H1 (cell line): ENCODE results near the gene MINAR1. TPM values are rescaled to one million over a fixed set of nuclear protein-coding genes. Genes with fewer than 3 reads are reported as not detected.

Experiments
- CTCF ChIA-PET: fragments of 300-600 bp; sonication (Branson Sonifier 250); formaldehyde crosslinking; loops from one replicate; lab custom pipeline; 2021; ENCODE audit not compliant: partially characterized antibody; lab: Charles Lee
- POLR2A ChIA-PET: fragments of 300-600 bp; sonication (Branson Sonifier 250); formaldehyde crosslinking; loops from one replicate; lab custom pipeline; 2021; ENCODE audit warnings: inconsistent platforms; ENCODE audit not compliant: partially characterized antibody; lab: Charles Lee
- DNase-seq, 2 experiments: peaks; one replicate each; pipeline versions ENCODE4 v3.0.0 to v3.0.0-alpha.2; 2010 to 2022; ENCODE audit warnings: low spot score in 2 of 2, low read depth in 1 of 2, mixed read lengths in 1 of 2
- FAIRE-seq: peaks from 2 replicates; lab custom pipeline; 2011; peaks lifted over from hg19 to GRCh38; lab: Jason Lieb, UNC
- H2AFZ ChIP-seq: 2 replicates; pipeline ENCODE4 v1.8.1; 2012; ENCODE audit warnings: low read length, inconsistent platforms
- H2AK5ac ChIP-seq: 2 replicates; pipeline ENCODE4 v1.6.1; 2013; ENCODE audit warnings: low read depth, low read length
- H2BK120ac ChIP-seq: replicated peaks from 2 replicates; pipeline ENCODE3; 2013; ENCODE audit warnings: low read depth, low read length, inconsistent platforms
- H2BK12ac ChIP-seq: 2 replicates; pipeline ENCODE4 v1.6.1; 2013; ENCODE audit warnings: low read depth, low read length
- H2BK15ac ChIP-seq: 2 replicates; pipeline ENCODE4 v1.6.1; 2013; ENCODE audit warnings: low read length
- H2BK20ac ChIP-seq: 2 replicates; pipeline ENCODE4 v1.6.1; 2013; ENCODE audit warnings: low read length
- H2BK5ac ChIP-seq: 2 replicates; pipeline ENCODE4 v1.6.1; 2013; ENCODE audit warnings: low read depth, low read length
- H3K14ac ChIP-seq: 2 replicates; pipeline ENCODE4 v1.6.1; 2013; ENCODE audit warnings: inconsistent platforms; ENCODE audit not compliant: insufficient read length
- H3K18ac ChIP-seq: 2 replicates; pipeline ENCODE4 v1.6.1; 2013; ENCODE audit warnings: low read length; ENCODE audit errors: extremely low read depth
- H3K23ac ChIP-seq: 2 replicates; pipeline ENCODE4 v1.6.1; 2013; ENCODE audit warnings: inconsistent platforms; ENCODE audit not compliant: insufficient read length
- H3K23me2 ChIP-seq: 2 replicates; pipeline ENCODE4 v1.6.1; 2013; ENCODE audit warnings: low read depth, low read length
- H3K27ac ChIP-seq: 2 replicates; pipeline ENCODE4 v1.6.1; 2011; ENCODE audit warnings: low read depth, low read length, inconsistent platforms
- H3K27me3 ChIP-seq, 4 experiments: replicated peaks in 1 of 4; 1 replicate in 1 of 4; 2 replicates in 3 of 4; pipeline versions ENCODE4 v1.6.1 to v1.8.1; 2011 to 2013; ENCODE audit warnings: low read length in 3 of 4, mild to moderate bottlenecking in 3 of 4, inconsistent platforms in 2 of 4, mixed read lengths in 2 of 4, moderate library complexity in 1 of 4; ENCODE audit not compliant: control insufficient read depth in 3 of 4, insufficient read depth in 3 of 4; ENCODE audit errors: extremely low read depth in 1 of 4
- H3K36me3 ChIP-seq, 4 experiments: 2 replicates each; pipeline versions ENCODE4 v1.6.1 to v1.8.1; 2011 to 2013; ENCODE audit warnings: mild to moderate bottlenecking in 4 of 4, low read length in 3 of 4, moderate library complexity in 2 of 4, control low read depth in 1 of 4, inconsistent platforms in 1 of 4; ENCODE audit not compliant: insufficient read depth in 4 of 4, control insufficient read depth in 2 of 4
- H3K4ac ChIP-seq: replicated peaks from 2 replicates; pipeline ENCODE3; 2013; ENCODE audit warnings: low read length, low read depth, mixed read lengths, inconsistent platforms; ENCODE audit not compliant: insufficient read length
- H3K4me1 ChIP-seq, 4 experiments: replicated peaks in 1 of 4; 1 replicate in 1 of 4; 2 replicates in 3 of 4; pipeline versions ENCODE4 v1.6.1 to v1.8.1; 2011 to 2013; ENCODE audit warnings: low read length in 3 of 4, inconsistent platforms in 2 of 4, mixed read lengths in 1 of 4; ENCODE audit not compliant: insufficient read depth in 4 of 4, control insufficient read depth in 3 of 4
- H3K4me2 ChIP-seq, 2 experiments: 2 replicates each; pipeline versions ENCODE4 v1.6.1 to v1.8.1; 2011 to 2013; ENCODE audit warnings: low read depth in 2 of 2, low read length in 2 of 2, control low read depth in 1 of 2, inconsistent platforms in 1 of 2, mild to moderate bottlenecking in 1 of 2; ENCODE audit not compliant: insufficient read depth in 1 of 2
- H3K4me3 ChIP-seq, 4 experiments: fragments of 200-600, 300-600 bp in 1 of 4; sonication (generic), shearing (Covaris generic), sonication (Bioruptor Twin) in 1 of 4; 2 replicates each; pipeline versions ENCODE4 v1.5.1 to v1.8.1; 2011 to 2016; ENCODE audit warnings: low read length in 4 of 4, low read depth in 3 of 4, control low read depth in 2 of 4, inconsistent platforms in 2 of 4, mild to moderate bottlenecking in 2 of 4, mixed read lengths in 1 of 4, moderate library complexity in 1 of 4; ENCODE audit not compliant: insufficient read depth in 2 of 4; ENCODE audit errors: extremely low read depth in 1 of 4
- H3K56ac ChIP-seq: replicated peaks from 2 replicates; pipeline ENCODE3; 2013; ENCODE audit warnings: low read depth, mild to moderate bottlenecking, mixed read lengths, low read length, inconsistent platforms; ENCODE audit not compliant: insufficient read length
- H3K79me1 ChIP-seq: 2 replicates; pipeline ENCODE4 v1.6.1; 2013; ENCODE audit warnings: low read depth, low read length, control low read depth
- H3K79me2 ChIP-seq, 2 experiments: 2 replicates each; pipeline versions ENCODE4 v1.6.1 to v1.8.1; 2012 to 2013; ENCODE audit warnings: low read length in 2 of 2, mild to moderate bottlenecking in 2 of 2, inconsistent platforms in 1 of 2; ENCODE audit not compliant: insufficient read depth in 2 of 2, control insufficient read depth in 1 of 2
- H3K9ac ChIP-seq, 4 experiments: replicated peaks in 1 of 4; 1 replicate in 1 of 4; 2 replicates in 3 of 4; pipeline versions ENCODE4 v1.6.1 to v1.8.1; 2011 to 2013; ENCODE audit warnings: low read depth in 3 of 4, low read length in 3 of 4, control low read depth in 2 of 4, mild to moderate bottlenecking in 2 of 4, moderate library complexity in 2 of 4, inconsistent platforms in 1 of 4; ENCODE audit errors: extremely low read depth in 1 of 4
- H3K9me3 ChIP-seq, 2 experiments: 2 replicates each; pipeline versions ENCODE4 v1.6.1 to v1.8.1; 2012 to 2013; ENCODE audit warnings: mild to moderate bottlenecking in 2 of 2, moderate library complexity in 2 of 2, control low read depth in 1 of 2, inconsistent platforms in 1 of 2, low read depth in 1 of 2, low read length in 1 of 2, mixed read lengths in 1 of 2; ENCODE audit not compliant: insufficient read depth in 2 of 2
- H4K20me1 ChIP-seq, 2 experiments: replicated peaks in 1 of 2; 2 replicates each; pipeline versions ENCODE3 to v1.8.1; 2011 to 2013; ENCODE audit warnings: inconsistent platforms in 2 of 2, low read length in 2 of 2, mild to moderate bottlenecking in 1 of 2; ENCODE audit not compliant: insufficient read depth in 2 of 2, control insufficient read depth in 1 of 2
- H4K5ac ChIP-seq: 2 replicates; pipeline ENCODE4 v1.6.1; 2013; ENCODE audit warnings: low read length, low read depth, mixed read lengths, inconsistent platforms; ENCODE audit not compliant: insufficient read length
- H4K8ac ChIP-seq: 2 replicates; pipeline ENCODE4 v1.8.0; 2013; ENCODE audit warnings: mild to moderate bottlenecking, moderate library complexity, low read length, inconsistent platforms; ENCODE audit not compliant: insufficient read depth; ENCODE audit errors: extremely low read depth
- H4K91ac ChIP-seq: replicated peaks from 2 replicates; pipeline ENCODE3; 2013; ENCODE audit warnings: low read length, mixed read lengths, inconsistent platforms; ENCODE audit not compliant: insufficient read length
- JUND ChIP-seq: IDR thresholded peaks from 2 replicates; pipeline ENCODE4 v1.6.1; 2011; ENCODE audit warnings: mild to moderate bottlenecking, improper control_type of control experiment, low read length
- SP1 ChIP-seq: IDR thresholded peaks from 2 replicates; pipeline ENCODE4 v1.6.1; 2011; ENCODE audit warnings: low read depth, low read length
- WGBS, 2 experiments: shearing (Covaris generic) in 1 of 2; methylation state at CpG; one replicate each; pipeline versions ENCODE4 v1.1.6 to v1.1.7; 2013 to 2015; ENCODE audit warnings: low lambda C conversion rate in 2 of 2, mixed read lengths in 2 of 2, inconsistent platforms in 1 of 2, low coverage in 1 of 2, missing lambda C conversion rate in 1 of 2; ENCODE audit not compliant: insufficient replicate concordance in 2 of 2, insufficient coverage in 1 of 2, insufficient read length in 1 of 2; ENCODE audit errors: extremely low coverage in 1 of 2, missing lambda C conversion rate in 1 of 2; 5-methylcytosine and 5-hydroxymethylcytosine counted together
- polyA plus RNA-seq, 7 experiments: library from polyadenylated mRNA; depleted of rRNA in 3 of 7; stranded (reverse) in 5 of 7; unstranded in 2 of 7; fragments of >200 nt in 5 of 7; fragments of 200-250 nt in 2 of 7; gene quantifications; 1 replicate in 5 of 7; 2 replicates in 1 of 7; 4 replicates in 1 of 7; pipeline versions ENCODE4 v1.2.1 to v1.2.3, GENCODE V29; 2011 to 2013; ENCODE audit warnings: missing spikeins in 2 of 7, mixed read lengths in 2 of 7
- total RNA-seq: library from RNA; stranded (reverse); fragmentation: NEBNext Ultra II Directional; extraction: Animal tissue kit (Norgen Biotek cat#: 25700); gene quantifications from 2 replicates; pipeline ENCODE4 v1.2.1, GENCODE V29; 2021

Gene MINAR1
- total and polyA plus RNA-seq, 2 of the 8 experiments (the other 6 are each of a cell fraction or from before 2014, with no cell fraction given) = 0.17 to 0.67 TPM

DNA sequence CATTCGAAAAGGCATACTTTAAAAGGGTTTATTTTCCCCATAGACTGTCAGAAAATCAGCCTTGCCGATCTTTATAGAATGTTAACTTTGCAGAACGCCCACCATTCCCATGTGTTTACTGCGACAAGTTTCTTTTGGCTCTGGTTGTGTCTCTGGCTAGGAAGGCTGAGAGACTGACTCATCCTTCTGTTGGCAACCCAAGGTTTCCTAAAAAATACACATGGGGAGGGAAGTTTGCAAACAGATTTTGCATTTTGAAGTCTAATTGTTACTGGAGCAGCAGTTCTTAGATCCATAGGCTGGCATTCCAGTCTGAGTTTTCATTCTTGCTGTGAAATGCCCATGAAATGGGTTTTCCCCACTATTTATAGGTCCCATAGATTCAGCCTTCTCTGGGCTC is 37.9 kb upstream of the MINAR1 start:
- Histone ChIP-seq H3K23ac (no peak overlapping the region), H2BK15ac (no peak overlapping the region), H3K56ac (no peak overlapping the region), H2BK12ac (no peak overlapping the region), H3K79me1 (no peaks in the 10 kb centered on the region), H4K5ac (no peak overlapping the region), H3K4me2 (no peak overlapping the region), H3K4ac (no peak overlapping the region), H4K8ac (no peak overlapping the region), H2BK5ac (no peak overlapping the region), H3K14ac (no peak overlapping the region), H3K23me2 (no peaks in the 10 kb centered on the region), H3K18ac (no peak overlapping the region), H2AFZ (no peak overlapping the region), H2BK120ac (no peak overlapping the region), H2BK20ac (no peak overlapping the region), H3K27ac (no peak overlapping the region), H3K4me1 (no peaks in the 10 kb centered on the region), H4K20me1 (peaks cover 0 to 3% of the 10 kb centered on the region in 2 experiments), H3K9me3 (no peaks in the 10 kb centered on the region), H3K79me2 (no peaks in the 10 kb centered on the region), H3K4me3 (no peak overlapping the region), H4K91ac (no peak overlapping the region), H3K9ac (no peak overlapping the region), H3K27me3 (no peaks in the 10 kb centered on the region), H2AK5ac (no peak overlapping the region), H3K36me3 (no peaks in the 10 kb centered on the region)
- DNase-seq (no peak), FAIRE-seq (no peak)
- ChIA-PET POLR2A (no interaction called here), CTCF (interaction anchor here (0.5 to 3.3 kb wide), 6 partner anchors 10 to 1081 kb away, joined by 3 to 31 read pairs (median 4); no protein-coding TSS in a partner anchor)
- TF ChIP-seq SP1 = no peak
- no peak for TF ChIP-seq JUND
- 99% methylated on average over 4 of the region's 4 CpGs; no CpG with 5 or more reads in 1 of the 2 experiments for WGBS, 2 experiments
